Cortex of kidney (tissue), 1 donor: Measurements from ENCODE around the gene TTC7B.

Experiments
- DNase-seq: peaks from one replicate; lab custom pipeline; 2025; lab: John Stamatoyannopoulos, UW

TTC7B gene

GRCh38 chr14:90773705-90774104, 42.5 kb downstream of the TTC7B start:
- DNase-seq: no peak

GRCh38 chr14:90773196-90773486, 43.1 kb downstream of the TTC7B start:
- no peak for DNase-seq

GRCh38 chr14:90767899-90768298, 48.3 kb downstream of the TTC7B start:
- no peak for DNase-seq

GRCh38 chr14:90760591-90761316, 55.5 kb downstream of the TTC7B start:
- no peak for DNase-seq

GRCh38 chr14:90760078-90760444, 56.2 kb downstream of the TTC7B start:
- DNase-seq: no peak

- no peak for DNase-seq
Measured at GRCh38 chr14:90759370-90760077, 56.7 kb downstream of the TTC7B start.

GRCh38 chr14:90758959-90759358, 57.3 kb downstream of the TTC7B start:
- no peak for DNase-seq

- peak; percentile 61 for DNase-seq
Measured at GRCh38 chr14:90758028-90758889, 58.0 kb downstream of the TTC7B start.

GRCh38 chr14:90757452-90757851, 58.8 kb downstream of the TTC7B start:
- no peak for DNase-seq

GRCh38 chr14:90756755-90757345, 59.4 kb downstream of the TTC7B start:
- no peak for DNase-seq

- no peak for DNase-seq
Measured at GRCh38 chr14:90755661-90756304, 60.4 kb downstream of the TTC7B start.

- DNase-seq: no peak
Measured at GRCh38 chr14:90753456-90754005, 62.7 kb downstream of the TTC7B start.

GRCh38 chr14:90750701-90751100, 65.5 kb downstream of the TTC7B start:
- DNase-seq: no peak

GRCh38 chr14:90750191-90750590, 66.0 kb downstream of the TTC7B start:
- no peak for DNase-seq

GRCh38 chr14:90747909-90748308, 68.3 kb downstream of the TTC7B start:
- no peak for DNase-seq

GRCh38 chr14:90743826-90744225, 72.4 kb downstream of the TTC7B start:
- DNase-seq: no peak

- DNase-seq: no peak
Measured at GRCh38 chr14:90743425-90743824, 72.8 kb downstream of the TTC7B start.

- no peak for DNase-seq
Measured at GRCh38 chr14:90742729-90743128, 73.5 kb downstream of the TTC7B start.

- no peak for DNase-seq
Measured at GRCh38 chr14:90742252-90742651, 74.0 kb downstream of the TTC7B start.

- DNase-seq: no peak
Measured at GRCh38 chr14:90741682-90741946, 74.6 kb downstream of the TTC7B start.

GRCh38 chr14:90740946-90741681, 75.1 kb downstream of the TTC7B start:
- no peak for DNase-seq
